Spleen (tissue), 11 donors: ENCODE measurements around the gene LYRM4. TPM values are rescaled to one million over a fixed set of nuclear protein-coding genes. Genes with fewer than 3 reads are reported as not detected.

Source experiments
- DNase-seq: peaks from one replicate; pipeline ENCODE4 v3.0.0-alpha.2; 2020
- H3K27ac ChIP-seq, 8 donors: fragments of 200-600 bp; sonication (generic) in 7 of 8; 1 replicate in 4 of 8; 2 replicates in 4 of 8; pipeline versions ENCODE4 v1.5.0 to v1.8.0; 2016 to 2021; ENCODE audit warnings: inconsistent platforms in 4 of 8, mild to moderate bottlenecking in 4 of 8, moderate library complexity in 1 of 8
- H3K27me3 ChIP-seq, 7 donors: fragments of 200-600 bp; sonication (generic) in 6 of 7; replicated peaks in 1 of 7; 1 replicate in 4 of 7; 2 replicates in 3 of 7; pipeline versions ENCODE4 v1.5.0 to v1.8.0; 2016 to 2021; ENCODE audit warnings: inconsistent platforms in 3 of 7, mild to moderate bottlenecking in 1 of 7
- H3K36me3 ChIP-seq, 6 donors: fragments of 200-600 bp; sonication (generic) in 5 of 6; 1 replicate in 4 of 6; 2 replicates in 2 of 6; pipeline versions ENCODE4 v1.5.0 to v1.8.0; 2016 to 2021; ENCODE audit warnings: inconsistent platforms in 2 of 6
- H3K4me1 ChIP-seq, 6 donors: fragments of 200-600 bp; sonication (generic) in 5 of 6; 1 replicate in 3 of 6; 2 replicates in 3 of 6; pipeline versions ENCODE4 v1.5.0 to v1.8.0; 2016 to 2021; ENCODE audit warnings: inconsistent platforms in 3 of 6
- H3K4me3 ChIP-seq, 8 donors: fragments of 200-600 bp; sonication (generic) in 7 of 8; 1 replicate in 4 of 8; 2 replicates in 4 of 8; pipeline versions ENCODE4 v1.5.0 to v1.8.0; 2016 to 2021; ENCODE audit warnings: inconsistent platforms in 4 of 8, mild to moderate bottlenecking in 4 of 8, moderate library complexity in 2 of 8
- H3K9me3 ChIP-seq, 8 donors: fragments of 200-600 bp; sonication (generic) in 7 of 8; 1 replicate in 4 of 8; 2 replicates in 4 of 8; pipeline versions ENCODE4 v1.5.0 to v1.8.0; 2016 to 2021; ENCODE audit warnings: inconsistent platforms in 4 of 8
- CTCF ChIP-seq, 11 experiments: fragments of 200-600 bp in 7 of 11; fragments of 450-650 bp in 4 of 11; sonication (generic) in 4 of 11; IDR thresholded peaks in 8 of 11; conservative IDR thresholded peaks in 3 of 11; 1 replicate in 7 of 11; 2 replicates in 4 of 11; pipeline versions ENCODE4 v1.4.0 to v1.8.0; 2016 to 2021; ENCODE audit warnings: antibody characterized with exemption in 11 of 11, inconsistent platforms in 4 of 11, mild to moderate bottlenecking in 1 of 11
- POLR2A ChIP-seq, 3 donors: fragments of 450-650 bp; IDR thresholded peaks; one replicate each; pipeline ENCODE4 v1.5.1; 2017; ENCODE audit warnings: antibody characterized with exemption in 3 of 3, mild to moderate bottlenecking in 1 of 3
- POLR2AphosphoS5 ChIP-seq, 3 donors: sonication (generic); formaldehyde crosslinking; IDR thresholded peaks; one replicate each; pipeline ENCODE4 v1.5.1; 2017; ENCODE audit warnings: antibody characterized with exemption in 3 of 3
- WGBS, 5 donors: extraction: QIAGEN DNeasy Blood & Tissue Kit in 3 of 5; methylation state at CpG; one replicate each; pipeline versions ENCODE4 v1.1.5 to v1.1.7; 2013 to 2018; 5-methylcytosine and 5-hydroxymethylcytosine counted together
- intact Hi-C: fragments of 100-400 bp; cut with DNase I; formaldehyde crosslinking; loops from one replicate; pipeline ENCODE4 v1.15.0; 2023; ENCODE audit warnings: low total_unique reads
- polyA plus RNA-seq, 3 donors: library from polyadenylated mRNA; stranded (reverse); fragments of 200-250 nt; gene quantifications; one replicate each; pipeline ENCODE4 v1.2.1, GENCODE V29; 2013
- total RNA-seq, 7 donors: library from RNA; depleted of rRNA in 3 of 7; stranded (reverse); fragments of >200 nt in 3 of 7; fragmentation: NEBNext Ultra II Directional in 4 of 7; extraction: Animal tissue kit (Norgen Biotek cat#: 25700) in 4 of 7; gene quantifications; one replicate each; pipeline versions ENCODE4 v1.1.0 to v1.2.1, GENCODE V29; 2016 to 2021
- donor health status: healthy with polysubstance abuse.
- donor health status: DM: no; HTN: no; CAD: no; lungs with moderate emphysema.
- donor health status: DM: no; HTN: no; CAD: no.
- donor health status: Bipolar disorder and iron deficiency.
- donor health status: healthy.
- donor health status: DM: no; HTN: no; CAD: no.
- donor health status: DM: yes; HTN: yes; CAD: no.

LYRM4 gene
- total and polyA plus RNA-seq, 10 donors = 32.1 to 58.1 (median 38.7) TPM

- 88 to 99% (median 94%) methylated on average over 2 of the region's 2 CpGs for WGBS, 5 donors
- TF ChIP-seq CTCF (IDR thresholded peaks at IDR 0.05 in 8 of 11, conservative IDR thresholded peaks at IDR 0.05 in 3 of 11) (no peak), POLR2A (IDR thresholded peaks at IDR 0.05) (no peak), POLR2AphosphoS5 (IDR thresholded peaks at IDR 0.05) (no peak)
- intact Hi-C loops = no loop called here
- Histone ChIP-seq H3K27me3 (no peaks in the 10 kb centered on the region), H3K4me1 (peaks cover 11 to 36% (median 22%) of the 10 kb centered on the region in 6 donors), H3K4me3 (no peak overlapping the region), H3K9me3 (no peaks in the 10 kb centered on the region), H3K27ac (no peak overlapping the region), H3K36me3 (peaks cover 0 to 11% (median 0%) of the 10 kb centered on the region in 6 donors)
- DNase-seq = no peak
These were observed 5.7 kb upstream of the LYRM4 start for GRCh38 chr6:5266423-5266822.

GRCh38 chr6:5261545-5262109, 877 bp upstream of the LYRM4 start:
- no peak for DNase-seq
- Histone ChIP-seq H3K4me1 (peaks cover 15 to 52% (median 33%) of the 10 kb centered on the region in 6 donors), H3K9me3 (no peaks in the 10 kb centered on the region), H3K4me3 (peak overlapping the region; percentile 75 to 99 (median 91)), H3K27ac (peak overlapping the region; percentile 95 to 98 (median 98)), H3K36me3 (peaks cover 0 to 6% (median 0%) of the 10 kb centered on the region in 6 donors), H3K27me3 (no peaks in the 10 kb centered on the region)
- intact Hi-C loops = no loop called here
- TF ChIP-seq POLR2AphosphoS5 (IDR thresholded peaks at IDR 0.05) (no peak), CTCF (IDR thresholded peaks at IDR 0.05 in 8 of 11, conservative IDR thresholded peaks at IDR 0.05 in 3 of 11) (no peak), POLR2A (IDR thresholded peaks at IDR 0.05) (no peak)
- WGBS, 5 donors = 0 to 1% (median 0%) methylated on average over 12 to 19 of the region's 19 CpGs

- Histone ChIP-seq H3K9me3 (no peaks in the 10 kb centered on the region), H3K27me3 (no peaks in the 10 kb centered on the region), H3K4me1 (peaks cover 15 to 46% (median 33%) of the 10 kb centered on the region in 6 donors), H3K27ac (peak overlapping the region; percentile 95 to 98 (median 98)), H3K4me3 (peak overlapping the region; percentile 75 to 99 (median 91)), H3K36me3 (no peaks in the 10 kb centered on the region)
- peak; percentile 93 for DNase-seq
- intact Hi-C loops = no loop called here
- no peak for TF ChIP-seq CTCF (IDR thresholded peaks at IDR 0.05 in 8 of 11, conservative IDR thresholded peaks at IDR 0.05 in 3 of 11)
- TF ChIP-seq POLR2AphosphoS5 (IDR thresholded peaks at IDR 0.05) = no peak
- no peak for TF ChIP-seq POLR2A (IDR thresholded peaks at IDR 0.05)
- 3 to 5% (median 4%) methylated on average over 10 to 22 of the region's 22 CpGs for WGBS, 5 donors
These were observed 584 bp downstream of the LYRM4 start for GRCh38 chr6:5260111-5260620.

DNA sequence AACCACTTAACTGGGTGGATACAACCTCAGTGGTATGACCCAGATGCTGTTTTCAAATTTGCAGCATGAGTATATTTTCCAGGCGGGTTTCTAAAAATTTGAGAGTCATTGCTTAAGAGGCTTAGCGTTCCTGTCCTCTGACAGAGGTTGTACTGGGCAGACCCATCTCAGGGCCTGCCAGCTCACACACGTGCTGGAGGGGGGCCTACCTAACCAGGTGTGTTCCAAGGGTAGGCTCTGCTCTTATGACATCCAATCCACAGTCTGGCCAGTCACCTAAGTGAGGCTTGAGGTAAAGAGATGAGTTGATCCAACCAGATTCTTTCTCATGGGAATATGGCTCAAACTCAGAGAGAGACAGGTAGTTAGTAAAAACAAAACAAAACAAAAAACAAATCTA, 1.3 kb downstream of the LYRM4 start:
- DNase-seq = no peak
- intact Hi-C loops = no loop called here
- WGBS, 5 donors = 73 to 82% (median 77%) methylated on average over 3 of the region's 3 CpGs
- TF ChIP-seq POLR2AphosphoS5 (IDR thresholded peaks at IDR 0.05) = no peak
- TF ChIP-seq POLR2A (IDR thresholded peaks at IDR 0.05) = no peak
- no peak for TF ChIP-seq CTCF (IDR thresholded peaks at IDR 0.05 in 8 of 11, conservative IDR thresholded peaks at IDR 0.05 in 3 of 11)
- Histone ChIP-seq H3K4me1 (peaks cover 15 to 42% (median 33%) of the 10 kb centered on the region in 6 donors), H3K27me3 (no peaks in the 10 kb centered on the region), H3K36me3 (no peaks in the 10 kb centered on the region), H3K27ac (peak overlapping the region in 7 of 8 donors; percentile 95 to 98 (median 98)), H3K4me3 (peak overlapping the region in 2 of 8 donors; percentile 78 to 99), H3K9me3 (no peaks in the 10 kb centered on the region)
